ENCODE measurements around the gene RFX1. TPM values are rescaled to one million over a fixed set of nuclear protein-coding genes. Genes with fewer than 3 reads are reported as not detected.

The RFX1 gene
- polyA plus RNA-seq, 1 donor = 5.8 TPM

Other genes starting within 250 kb of the RFX1 start
- 23.4 TPM for gene MRI1, start 241.8 kb downstream of the RFX1 start, polyA plus RNA-seq (ENCODE audit: insufficient read length)
- 115 TPM for gene C19orf53, start 231.9 kb downstream of the RFX1 start, polyA plus RNA-seq (ENCODE audit: insufficient read length)
- 2.9 TPM for gene ZSWIM4, start 210.9 kb downstream of the RFX1 start, polyA plus RNA-seq (ENCODE audit: insufficient read length)
- 2.0 TPM for gene NANOS3, start 129.2 kb downstream of the RFX1 start, polyA plus RNA-seq (ENCODE audit: insufficient read length)
- 3.0 TPM for gene BRME1, start 100.2 kb downstream of the RFX1 start, polyA plus RNA-seq (ENCODE audit: insufficient read length)
- 13.2 TPM for gene CC2D1A, start 100.1 kb downstream of the RFX1 start, polyA plus RNA-seq (ENCODE audit: insufficient read length)
- gene PODNL1, start 67.9 kb downstream of the RFX1 start, polyA plus RNA-seq (ENCODE audit: insufficient read length) = 0.75 TPM
- gene DCAF15, start 53.8 kb downstream of the RFX1 start, polyA plus RNA-seq (ENCODE audit: insufficient read length) = 20.9 TPM
- not detected for gene RLN3, start 21.8 kb upstream of the RFX1 start, polyA plus RNA-seq (ENCODE audit: insufficient read length)
- 3.0 TPM for gene IL27RA, start 25.4 kb upstream of the RFX1 start, polyA plus RNA-seq (ENCODE audit: insufficient read length)
- gene PALM3, start 55.8 kb upstream of the RFX1 start, polyA plus RNA-seq (ENCODE audit: insufficient read length) = 0.28 TPM
- 0.65 TPM for gene MISP3, start 66.5 kb upstream of the RFX1 start, polyA plus RNA-seq (ENCODE audit: insufficient read length)
- not detected for gene C19orf67, start 79.5 kb upstream of the RFX1 start, polyA plus RNA-seq (ENCODE audit: insufficient read length)
- gene SAMD1, start 84.4 kb upstream of the RFX1 start, polyA plus RNA-seq (ENCODE audit: insufficient read length) = 45.6 TPM
- 501 TPM for gene PRKACA, start 111.4 kb upstream of the RFX1 start, polyA plus RNA-seq (ENCODE audit: insufficient read length)
- 6.7 TPM for gene ASF1B, start 130.3 kb upstream of the RFX1 start, polyA plus RNA-seq (ENCODE audit: insufficient read length)
- gene ADGRL1, start 199.8 kb upstream of the RFX1 start, polyA plus RNA-seq (ENCODE audit: insufficient read length) = 14.6 TPM